HG03342 (cell line): Measurements from ENCODE around the gene BASP1.
"Not testable (repeated sequence)": the region's sequence is repeated elsewhere in the genome, so short reads cannot be mapped to it uniquely, and the experiment has no call there.

Experiments
- ATAC-seq: cut with Tn5 transposase; IDR thresholded peaks from one replicate; pipeline ENCODE4 v1.9.1; 2021; ENCODE audit warnings: mild to moderate bottlenecking, moderate library complexity; ENCODE audit not compliant: unreplicated experiment

Gene BASP1

GRCh38 chr5:17222664-17223063 lies 5.2 kb downstream of the BASP1 start:
- ATAC-seq, result no peak

DNA sequence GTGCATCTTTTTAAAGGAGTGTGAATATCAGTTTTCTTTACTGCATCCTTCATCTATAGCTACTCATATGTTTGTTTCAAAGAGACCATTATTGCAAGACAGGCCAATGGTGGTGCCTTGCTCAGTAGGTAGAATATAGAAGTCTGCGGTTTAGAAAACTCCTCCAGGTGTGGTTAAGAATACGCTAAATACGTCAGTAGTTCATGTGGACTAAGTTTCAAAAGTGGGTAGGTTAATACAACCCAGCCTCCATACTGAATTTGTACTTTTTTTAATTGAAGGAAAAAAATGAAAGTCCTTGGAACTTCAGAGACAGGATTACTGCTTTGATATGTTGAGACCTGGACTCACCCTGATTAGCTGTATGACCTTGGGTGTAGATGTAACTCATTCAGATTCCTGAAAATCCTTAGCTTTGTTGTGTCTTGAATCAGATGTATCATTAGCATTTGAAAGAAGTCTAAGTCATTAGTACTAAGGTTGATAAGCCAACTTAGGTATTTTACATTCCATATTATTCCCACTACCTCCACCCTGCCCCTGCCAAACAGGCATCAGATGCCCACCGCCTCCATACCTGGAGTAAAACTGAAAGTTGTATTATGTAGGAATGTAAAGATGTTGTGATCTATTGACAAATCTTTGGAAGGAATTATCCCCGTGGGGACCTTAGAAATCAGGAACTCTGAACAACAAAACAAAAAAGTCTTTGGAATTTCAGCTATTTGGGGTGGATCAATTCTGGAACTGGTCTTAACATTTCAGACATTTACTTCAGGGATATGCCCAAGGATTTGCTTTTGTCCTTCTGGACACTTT lies 6.1 kb downstream of the BASP1 start:
- ATAC-seq, result peak; percentile 38

DNA sequence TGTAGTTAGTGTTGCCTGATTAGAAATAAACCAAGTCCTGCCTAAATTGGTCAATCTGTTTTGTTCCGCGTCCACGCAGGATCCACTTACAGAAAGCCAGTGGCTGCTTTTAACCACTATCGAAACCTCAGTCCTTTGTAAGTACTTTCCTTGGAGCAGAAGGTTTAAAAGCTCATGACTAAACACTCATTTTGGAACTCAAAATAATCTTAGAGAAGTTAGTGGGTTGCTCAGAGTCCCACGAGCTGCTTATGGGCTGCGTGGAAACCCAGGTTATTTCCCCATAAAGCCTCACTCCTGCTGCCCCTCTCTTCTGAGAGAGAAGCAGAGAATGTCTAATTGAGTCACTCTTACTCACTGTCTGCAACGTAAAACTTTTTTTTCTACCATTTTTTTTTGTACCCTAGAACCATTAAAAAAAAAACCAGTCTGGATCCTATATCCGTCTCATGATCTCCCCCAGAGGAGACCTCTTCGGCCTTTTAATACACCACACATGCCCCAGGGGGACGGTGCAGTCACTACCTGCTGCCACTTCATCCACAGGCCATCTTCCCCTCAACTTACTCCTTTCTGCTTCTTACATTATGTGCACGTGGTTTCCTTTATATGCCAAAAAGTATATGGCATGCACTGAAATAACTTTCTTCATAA lies 7.6 kb downstream of the BASP1 start:
- peak; percentile 40 for ATAC-seq

- ATAC-seq, result no peak
These were observed 8.1 kb downstream of the BASP1 start for GRCh38 chr5:17225520-17225919.

- no peak for ATAC-seq
These were observed 10.4 kb downstream of the BASP1 start for GRCh38 chr5:17227868-17228267.

DNA sequence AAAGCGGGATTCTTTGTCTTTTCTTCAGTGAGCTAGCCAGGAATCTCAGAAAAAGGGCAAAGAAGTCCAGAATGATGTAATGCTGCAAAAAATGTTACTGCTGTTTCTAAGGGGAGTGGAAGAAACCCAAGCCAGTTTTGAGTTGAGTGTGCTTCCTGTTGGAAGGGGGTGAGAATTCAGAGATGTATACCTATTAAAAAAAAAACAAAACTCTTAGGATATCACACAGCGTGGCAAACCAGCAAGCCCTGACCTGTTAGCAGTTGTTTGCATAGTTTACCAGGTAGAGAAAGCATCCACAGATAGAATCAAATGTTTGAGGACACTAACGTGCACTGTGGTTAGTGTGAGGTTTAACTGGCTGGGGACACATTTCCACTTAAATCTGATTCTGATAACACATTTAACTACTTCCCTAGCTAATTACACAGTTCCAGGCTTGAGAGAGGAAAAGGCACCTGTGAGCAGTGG lies 11.4 kb downstream of the BASP1 start:
- peak; percentile 63 for ATAC-seq

GRCh38 chr5:17229313-17229712 lies 11.9 kb downstream of the BASP1 start:
- peak; percentile 41 for ATAC-seq

- no peak for ATAC-seq
These were observed 12.8 kb downstream of the BASP1 start for GRCh38 chr5:17230191-17230590.

GRCh38 chr5:17230808-17231525 lies 13.5 kb downstream of the BASP1 start:
- ATAC-seq, result no peak

GRCh38 chr5:17232405-17232804 lies 15.0 kb downstream of the BASP1 start:
- no peak for ATAC-seq

DNA sequence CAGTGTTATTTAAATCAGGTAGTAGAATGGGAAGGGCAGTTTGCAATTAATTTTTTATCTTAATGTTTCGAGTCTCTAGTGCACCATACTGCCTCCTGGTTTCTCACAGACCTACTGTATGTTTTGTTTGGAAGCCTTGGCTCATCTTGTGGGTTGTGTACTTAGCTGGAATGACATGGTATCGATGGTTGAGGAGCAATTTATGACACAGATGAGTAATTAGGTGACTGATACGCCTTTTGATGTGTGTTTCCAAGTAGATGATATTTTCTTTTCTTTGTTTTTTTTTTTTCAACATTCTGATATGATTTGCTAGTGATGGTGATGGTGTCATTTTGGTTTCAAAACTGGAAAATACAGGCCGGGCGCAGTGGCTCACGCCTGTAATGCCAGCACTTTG lies 16.1 kb downstream of the BASP1 start:
- no peak for ATAC-seq

GRCh38 chr5:17234374-17234773 lies 16.9 kb downstream of the BASP1 start:
- ATAC-seq, result no peak

- no peak for ATAC-seq
These were observed 18.4 kb downstream of the BASP1 start for GRCh38 chr5:17235731-17236330.

DNA sequence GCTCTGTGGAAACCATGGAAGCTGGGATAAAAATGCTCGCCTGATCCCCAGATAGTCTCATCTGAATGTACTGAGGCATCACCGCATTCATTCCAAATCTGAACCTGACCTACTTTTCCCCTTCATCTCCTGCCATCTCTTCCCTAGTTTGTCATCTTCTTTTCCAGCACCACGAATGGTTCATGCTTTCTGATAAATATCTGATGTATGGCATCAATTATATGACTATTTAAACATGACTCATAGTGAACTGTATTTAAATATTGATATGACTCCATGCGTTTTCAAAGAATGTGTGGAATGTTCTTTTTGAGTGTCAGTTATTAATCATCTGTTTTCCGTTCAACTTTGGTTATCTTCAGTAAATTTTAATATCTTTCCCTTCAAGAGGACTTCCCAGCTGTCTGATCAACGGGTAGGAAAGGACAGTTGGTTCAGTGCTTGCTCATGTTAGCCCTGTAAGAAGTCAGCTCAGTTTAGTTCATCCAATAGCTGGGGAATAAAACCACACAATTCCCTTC lies 21.1 kb downstream of the BASP1 start:
- no peak for ATAC-seq

DNA sequence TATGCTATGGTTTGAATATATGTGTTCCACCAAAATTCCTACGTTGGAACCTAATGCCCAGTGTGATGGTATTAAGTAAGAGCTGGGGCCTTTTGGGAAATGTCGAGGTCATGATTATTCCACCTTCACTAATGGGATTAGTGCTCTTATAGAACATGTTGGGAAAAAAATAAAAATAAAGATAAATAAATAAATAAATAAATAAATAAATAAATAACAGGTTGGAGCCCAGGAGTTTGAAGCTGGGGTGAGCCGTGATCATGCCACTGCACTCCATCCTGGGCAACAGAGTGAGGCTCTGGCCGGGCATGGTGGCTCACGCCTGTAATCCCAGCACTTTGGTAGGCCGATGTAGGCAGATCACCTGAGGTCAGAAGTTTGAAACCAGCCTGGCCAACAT lies 22.5 kb downstream of the BASP1 start:
- ATAC-seq, result no peak

DNA sequence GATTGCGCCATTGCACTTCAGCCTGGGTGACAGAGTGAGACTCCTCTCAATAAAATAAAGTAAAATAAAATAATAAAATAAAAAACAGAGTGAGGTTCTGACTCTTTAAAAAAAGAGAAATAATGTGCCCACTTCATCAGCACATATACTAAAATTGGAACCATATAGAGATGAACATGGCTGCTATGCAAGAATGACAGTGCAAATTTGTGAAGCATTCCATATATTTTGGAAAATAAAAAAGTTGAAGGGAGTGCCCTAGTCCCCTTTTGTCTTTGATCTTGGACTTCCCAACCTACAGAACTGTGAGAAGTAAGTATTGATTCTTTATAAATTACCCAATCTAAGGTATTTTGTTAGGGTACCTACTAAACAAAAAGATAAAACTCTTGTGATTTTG lies 23.1 kb downstream of the BASP1 start:
- ATAC-seq, result no peak

- no peak for ATAC-seq
These were observed 24.2 kb downstream of the BASP1 start for GRCh38 chr5:17241635-17242034.

DNA sequence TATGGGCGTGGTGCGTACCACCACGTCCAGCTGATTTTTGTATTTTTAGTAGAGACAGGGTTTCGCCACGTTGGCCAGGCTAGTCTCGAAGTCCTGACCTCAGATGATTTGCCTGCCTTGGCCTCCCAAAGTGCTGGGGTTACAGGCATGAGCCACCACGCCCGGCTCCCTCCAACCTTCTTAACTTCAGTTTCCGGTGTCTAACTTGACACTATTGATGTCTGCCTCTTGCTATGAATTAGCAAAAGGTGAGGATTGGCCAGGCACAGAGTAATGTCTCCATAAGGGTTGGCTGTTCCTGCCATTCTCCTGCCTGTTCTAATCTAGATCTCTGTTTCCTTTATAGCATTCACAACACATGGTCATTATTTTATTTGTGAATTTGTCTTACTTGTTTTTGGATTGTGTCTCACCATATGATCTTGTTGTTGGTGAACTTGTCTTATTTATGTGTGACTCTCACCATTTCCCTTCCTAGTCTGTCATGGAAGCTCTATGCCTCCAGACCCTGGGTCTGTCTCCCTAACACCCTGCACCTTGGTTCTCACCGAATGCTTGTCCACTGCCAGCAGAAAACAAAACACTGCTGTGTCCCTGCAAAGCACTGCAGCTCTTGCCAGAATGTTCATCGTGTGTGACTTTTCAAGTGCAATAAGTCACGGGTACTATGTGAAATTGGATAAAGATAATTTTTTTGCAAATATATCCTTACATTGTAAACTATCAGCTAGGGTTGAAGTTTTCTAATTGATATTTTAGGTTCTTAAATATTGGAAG lies 26.0 kb downstream of the BASP1 start:
- ATAC-seq, result no peak

GRCh38 chr5:17249029-17249634 lies 31.7 kb downstream of the BASP1 start:
- ATAC-seq, result no peak

DNA sequence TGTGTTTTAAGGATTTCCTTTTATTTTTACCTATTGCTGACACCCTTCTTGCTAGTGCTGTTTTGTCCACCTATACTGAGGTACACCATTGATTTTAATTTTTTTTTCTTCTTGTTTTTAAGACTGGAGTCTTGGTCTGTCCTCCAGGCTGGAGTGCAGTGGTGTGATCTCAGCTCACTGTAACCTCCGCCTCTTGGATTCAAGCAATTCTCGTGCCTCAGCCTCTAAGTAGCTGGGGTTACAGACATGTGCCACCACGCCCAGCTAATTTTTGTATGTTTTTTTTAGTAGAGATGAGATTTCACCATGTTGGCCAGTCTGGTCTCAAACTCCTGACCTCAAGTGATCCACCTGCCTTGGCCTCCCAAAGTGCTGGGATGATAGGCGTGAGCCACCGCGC lies 32.4 kb downstream of the BASP1 start:
- not testable (repeated sequence) for ATAC-seq
